ENCODE measurements around the gene PAX8. TPM values are rescaled to one million over a fixed set of nuclear protein-coding genes. Genes with fewer than 3 reads are reported as not detected.

PAX8 gene
- total RNA-seq, 1 experiment from 2014 or later = 2.4 TPM

DNA sequence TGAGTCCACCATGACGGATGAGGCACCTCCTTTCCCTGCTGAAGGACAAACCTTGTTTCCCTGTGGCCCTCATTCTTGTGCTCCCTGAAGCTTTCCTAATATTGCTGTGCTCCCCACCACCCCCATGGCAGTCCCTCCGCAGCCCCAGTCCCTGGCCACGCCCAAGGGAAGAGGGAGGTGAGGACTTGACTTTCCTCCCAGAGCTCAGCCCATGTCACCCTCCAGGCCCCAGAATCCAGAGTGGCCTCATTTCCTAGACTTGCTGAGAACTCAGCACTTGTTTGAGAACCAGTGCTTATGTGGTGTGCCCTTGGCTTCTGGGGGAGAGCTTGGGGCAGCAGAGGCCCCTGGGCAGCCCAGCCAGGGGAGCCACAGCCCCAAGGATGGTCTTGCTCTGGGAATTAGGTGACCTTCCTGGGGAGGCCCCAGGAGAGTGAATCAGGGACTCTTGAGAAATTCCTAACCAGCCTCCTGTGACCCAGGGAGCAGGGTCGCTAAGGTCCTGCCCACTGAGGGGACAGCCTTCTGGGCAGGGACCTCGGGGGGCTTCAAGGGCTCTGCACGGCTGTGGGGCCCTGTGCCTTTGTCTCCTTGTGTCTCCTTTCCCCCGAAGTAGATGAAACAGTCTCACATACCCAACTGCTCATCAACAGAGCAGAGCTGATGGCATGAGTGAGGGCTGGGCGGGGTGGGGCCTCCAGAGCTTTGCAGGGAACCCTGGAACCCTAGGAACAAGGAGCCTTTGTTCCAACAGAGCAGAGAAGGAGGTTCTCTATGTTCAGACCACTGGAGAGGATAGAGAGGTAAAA is 77.0 kb downstream of the PAX8 start:
- no TSS peak for BruUV-seq (replicated peaks)
- ChIA-PET CTCF (interaction anchor here (0.8 to 19.2 kb wide), 13 partner anchors 12 to 188 kb away, joined by 3 to 505 read pairs (median 3); no protein-coding TSS in a partner anchor), POLR2A (interaction anchor here (1.0 to 5.3 kb wide), 2 partner anchors 39 to 82 kb away, joined by 4 to 75 read pairs; no protein-coding TSS in a partner anchor)
- H3K9me3 Mint-ChIP-seq (ENCODE audit: unreplicated experiment) = no peaks in the 10 kb centered on the region
- peaks cover 12% of the 10 kb centered on the region for H3K4me1 Mint-ChIP-seq (ENCODE audit: insufficient read depth, unreplicated experiment)
- no peak for DNase-seq (ENCODE audit: unreplicated experiment)
- H3K27me3 Mint-ChIP-seq (ENCODE audit: insufficient read depth, unreplicated experiment) = no peaks in the 10 kb centered on the region
- H3K4me3 Mint-ChIP-seq (ENCODE audit: unreplicated experiment) = no peak overlapping the region
- no peak for TF ChIP-seq CTCF (IDR thresholded peaks at IDR 0.05; ENCODE audit: unreplicated experiment)
- peaks cover 4% of the 10 kb centered on the region for H3K36me3 Mint-ChIP-seq (ENCODE audit: insufficient read depth, unreplicated experiment)
- intact Hi-C loops (cut with micrococcal nuclease) = no loop called here
- peak overlapping the region; percentile 63 for H3K27ac Mint-ChIP-seq (ENCODE audit: low read depth, unreplicated experiment)

DNA sequence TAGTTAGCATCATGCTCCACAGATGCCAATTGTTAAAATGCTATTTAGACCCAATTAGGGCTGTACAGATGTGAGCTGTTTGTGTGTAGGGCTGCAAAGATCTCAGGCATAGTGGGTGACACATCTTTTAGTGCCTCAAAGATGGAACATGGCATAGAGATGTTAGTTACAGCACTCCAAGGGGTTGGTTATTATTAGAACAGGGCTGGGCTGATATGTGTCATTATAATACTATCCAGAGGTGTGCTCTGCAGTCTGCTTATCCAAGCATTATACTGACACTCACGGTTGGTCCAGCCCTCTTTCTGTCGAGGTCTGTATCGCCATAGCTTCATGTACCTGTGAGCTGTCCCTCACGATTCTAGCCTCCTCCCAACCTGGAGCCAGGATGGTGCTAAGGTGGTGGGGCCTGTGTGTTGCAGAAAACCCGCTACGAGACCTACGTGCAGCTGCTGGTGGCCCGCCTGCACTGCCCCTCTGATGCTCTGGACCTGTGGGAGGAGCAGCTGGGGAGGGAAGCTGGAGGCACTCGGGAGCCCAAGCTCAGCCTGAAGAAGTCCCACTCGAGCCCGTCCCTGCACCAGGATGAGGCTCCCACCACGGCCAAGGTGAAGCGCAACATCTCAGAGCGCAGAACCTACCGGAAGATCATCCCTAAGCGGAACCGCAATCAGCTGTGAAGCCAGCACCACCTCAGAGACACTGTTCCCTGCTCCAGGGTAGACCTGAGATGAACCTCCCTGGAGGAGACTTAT is 77.8 kb downstream of the PAX8 start:
- intact Hi-C loops (cut with micrococcal nuclease) = no loop called here
- POLR2A ChIA-PET = interaction anchor here (0.7 to 5.3 kb wide), 7 partner anchors 40 to 623 kb away, joined by 3 to 75 read pairs (median 7); no protein-coding TSS in a partner anchor
- H3K9me3 Mint-ChIP-seq (ENCODE audit: unreplicated experiment) = no peaks in the 10 kb centered on the region

DNA sequence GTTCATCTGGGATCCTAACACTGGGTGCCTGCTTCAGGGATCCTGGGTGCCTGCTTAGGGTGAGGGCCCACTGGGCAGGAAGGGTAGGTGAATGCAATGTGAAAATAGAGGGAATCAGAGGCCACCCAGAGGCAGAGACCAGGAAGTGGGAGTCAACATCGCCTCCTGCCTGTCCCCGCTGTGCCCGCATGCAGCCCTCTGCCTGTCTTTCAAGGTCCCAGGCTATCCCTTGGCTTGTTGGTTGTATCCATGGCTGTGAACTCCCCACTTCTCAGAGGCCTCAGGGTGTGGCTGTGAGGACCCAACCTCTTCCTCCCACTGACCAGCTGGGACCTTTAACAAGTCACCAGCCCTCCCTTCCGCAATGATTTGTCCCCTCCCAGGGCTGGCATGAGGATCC is 78.5 kb downstream of the PAX8 start:
- Mint-ChIP-seq H3K27me3 (ENCODE audit: insufficient read depth, unreplicated experiment) (no peaks in the 10 kb centered on the region), H3K36me3 (ENCODE audit: insufficient read depth, unreplicated experiment) (peaks cover 5% of the 10 kb centered on the region), H3K27ac (ENCODE audit: low read depth, unreplicated experiment) (no peak overlapping the region), H3K4me3 (ENCODE audit: unreplicated experiment) (peak overlapping the region; percentile 76), H3K4me1 (ENCODE audit: insufficient read depth, unreplicated experiment) (peaks cover 7% of the 10 kb centered on the region), H3K9me3 (ENCODE audit: unreplicated experiment) (no peaks in the 10 kb centered on the region)
- no peak for TF ChIP-seq CTCF (IDR thresholded peaks at IDR 0.05; ENCODE audit: unreplicated experiment)
- no TSS peak for BruUV-seq (replicated peaks)
- ChIA-PET POLR2A (interaction anchor here (0.7 to 5.3 kb wide), 9 partner anchors 17 to 623 kb away, joined by 3 to 75 read pairs (median 8); no protein-coding TSS in a partner anchor), CTCF (interaction anchor here (0.7 to 19.2 kb wide), 16 partner anchors 12 to 189 kb away, joined by 3 to 505 read pairs (median 13); no protein-coding TSS in a partner anchor)
- intact Hi-C loops (cut with micrococcal nuclease) = no loop called here
- no peak for DNase-seq (ENCODE audit: unreplicated experiment)

More for the DNA sequence above, 77.8 kb downstream of the PAX8 start:
- Mint-ChIP-seq H3K27ac (ENCODE audit: low read depth, unreplicated experiment) (no peak overlapping the region), H3K4me3 (ENCODE audit: unreplicated experiment) (peak overlapping the region; percentile 76), H3K27me3 (ENCODE audit: insufficient read depth, unreplicated experiment) (no peaks in the 10 kb centered on the region), H3K4me1 (ENCODE audit: insufficient read depth, unreplicated experiment) (peaks cover 9% of the 10 kb centered on the region), H3K36me3 (ENCODE audit: insufficient read depth, unreplicated experiment) (peaks cover 4% of the 10 kb centered on the region)
- no TSS peak for BruUV-seq (replicated peaks)
- CTCF ChIA-PET = interaction anchor here (0.6 to 19.2 kb wide), 14 partner anchors 11 to 189 kb away, joined by 3 to 505 read pairs (median 3); no protein-coding TSS in a partner anchor
- TF ChIP-seq CTCF (IDR thresholded peaks at IDR 0.05; ENCODE audit: unreplicated experiment) = no peak
- no peak for DNase-seq (ENCODE audit: unreplicated experiment)
